Measurements from ENCODE around the gene ZNF593.

GRCh38 chr1:26184086-26184485 is 14.4 kb downstream of the ZNF593 start:
- TF ChIP-seq CREB1 (IDR thresholded peaks at IDR 0.05; ENCODE audit: low read depth) (no peak), REST (IDR thresholded peaks at IDR 0.05; ENCODE audit: low read depth) (no peak), RAD21 (IDR thresholded peaks at IDR 0.05; ENCODE audit: low read depth) (no peak), YY1 (IDR thresholded peaks at IDR 0.05; ENCODE audit: low read depth) (no peak)
